Stimulated activated CD8-positive, alpha-beta memory T cell treated with anti-CD3 and anti-CD28 coated beads, Interleukin-15, amount 100 ng/mL, for 1 hour (primary cell): ENCODE measurements around the gene NOTCH1.

Experiments used
- DNase-seq: peaks from one replicate; pipeline ENCODE4 v3.0.0-alpha.2; 2020; ENCODE audit warnings: low read depth

Gene NOTCH1

GRCh38 chr9:136531904-136532798 lies 13.7 kb downstream of the NOTCH1 start:
- no peak for DNase-seq

- DNase-seq, result no peak
Observed at GRCh38 chr9:136531186-136531903, 14.5 kb downstream of the NOTCH1 start.

GRCh38 chr9:136530461-136531089 lies 15.3 kb downstream of the NOTCH1 start:
- no peak for DNase-seq

- DNase-seq, result no peak
Observed at GRCh38 chr9:136529516-136530460, 16.1 kb downstream of the NOTCH1 start.

GRCh38 chr9:136528716-136529341 lies 17.0 kb downstream of the NOTCH1 start:
- no peak for DNase-seq

- no peak for DNase-seq
Observed at GRCh38 chr9:136527721-136528710, 17.8 kb downstream of the NOTCH1 start.

GRCh38 chr9:136527131-136527530 lies 18.7 kb downstream of the NOTCH1 start:
- no peak for DNase-seq

- no peak for DNase-seq
Observed at GRCh38 chr9:136526625-136527066, 19.2 kb downstream of the NOTCH1 start.

- DNase-seq, result no peak
Observed at GRCh38 chr9:136525841-136526499, 19.9 kb downstream of the NOTCH1 start.

- no peak for DNase-seq
Observed at GRCh38 chr9:136525207-136525606, 20.6 kb downstream of the NOTCH1 start.

GRCh38 chr9:136522314-136523237 lies 23.3 kb downstream of the NOTCH1 start:
- DNase-seq, result no peak

- DNase-seq, result no peak
Observed at GRCh38 chr9:136521537-136521936, 24.3 kb downstream of the NOTCH1 start.

- DNase-seq, result no peak
Observed at GRCh38 chr9:136520053-136520540, 25.8 kb downstream of the NOTCH1 start.

- no peak for DNase-seq
Observed at GRCh38 chr9:136519263-136520052, 26.4 kb downstream of the NOTCH1 start.

GRCh38 chr9:136518623-136519022 lies 27.2 kb downstream of the NOTCH1 start:
- DNase-seq, result no peak

GRCh38 chr9:136517950-136518349 lies 27.9 kb downstream of the NOTCH1 start:
- no peak for DNase-seq
